ENCODE data around the gene GLI2. TPM values are rescaled to one million over a fixed set of nuclear protein-coding genes. Genes with fewer than 3 reads are reported as not detected.

GLI2 gene
- total RNA-seq, result 1 to 10 TPM in 5 of 6 donors, under 1 TPM in 1; 0.61 to 8.8 (median 3.3) TPM

- H3K27me3 ChIP-seq, result peaks cover 0 to 38% (median 22%) of the 10 kb centered on the region in 4 donors
- ATAC-seq (ENCODE audit: low FRiP score in 2 of 2) (peak; percentile 41 to 88), DNase-seq (peak; percentile 54 to 94)
- H3K9me3 ChIP-seq, result no peaks in the 10 kb centered on the region
- H3K4me1 ChIP-seq, result peaks cover 22 to 36% (median 30%) of the 10 kb centered on the region in 4 donors
- TF ChIP-seq POLR2A (IDR thresholded peaks at IDR 0.05) (no peak), EP300 (IDR thresholded peaks at IDR 0.05) (no peak), CTCF (IDR thresholded peaks at IDR 0.05) (peak in 5 of 6 experiments; percentile 19 to 56 (median 50)), POLR2AphosphoS5 (IDR thresholded peaks at IDR 0.05) (no peak)
- H3K27ac ChIP-seq, result peak within 1 kb of the TSS; percentile 53 to 82 (median 68)
- H3K36me3 ChIP-seq, result no peaks in the 10 kb centered on the region
- WGBS, 2 donors, result 0 to 1% methylated on average over 4 to 33 of the region's 59 CpGs
- peak within 1 kb of the TSS; percentile 32 to 52 (median 41) for H3K4me3 ChIP-seq
These were observed at the start of gene GLI2 for GRCh38 chr2:120735746-120736170. Gene GLI2 (plus strand): TSS chr2:120735868. CDS start chr2:120797321, 61,453 bp downstream.

GRCh38 chr2:120685974-120686297 lies 49.7 kb upstream of the GLI2 start:
- DNase-seq (peak in 1 of 2 donors; percentile 72), ATAC-seq (ENCODE audit: low FRiP score in 2 of 2) (no peak)
- H3K27me3 ChIP-seq, result no peaks in the 10 kb centered on the region
- H3K9me3 ChIP-seq, result no peaks in the 10 kb centered on the region
- no peak overlapping the region for H3K27ac ChIP-seq
- no peaks in the 10 kb centered on the region for H3K4me1 ChIP-seq
- TF ChIP-seq POLR2A (IDR thresholded peaks at IDR 0.05) (no peak), EP300 (IDR thresholded peaks at IDR 0.05) (no peak), POLR2AphosphoS5 (IDR thresholded peaks at IDR 0.05) (no peak), CTCF (IDR thresholded peaks at IDR 0.05) (no peak)
- H3K36me3 ChIP-seq, result no peaks in the 10 kb centered on the region
- H3K4me3 ChIP-seq, result no peak overlapping the region
- WGBS, 2 donors, result 88 to 89% methylated on average over 10 to 11 of the region's 12 CpGs

- WGBS, 2 donors, result 80 to 85% methylated on average over 16 of the region's 16 CpGs
- TF ChIP-seq CTCF (IDR thresholded peaks at IDR 0.05) (peak in 1 of 6 experiments; percentile 8), POLR2A (IDR thresholded peaks at IDR 0.05) (no peak)
- no peak overlapping the region for H3K27ac ChIP-seq
- DNase-seq, result no peak
- H3K9me3 ChIP-seq, result no peaks in the 10 kb centered on the region
- no peaks in the 10 kb centered on the region for H3K27me3 ChIP-seq
- no peaks in the 10 kb centered on the region for H3K4me1 ChIP-seq
- H3K4me3 ChIP-seq, result no peak overlapping the region
- H3K36me3 ChIP-seq, result no peaks in the 10 kb centered on the region
- ATAC-seq (ENCODE audit: low FRiP score in 2 of 2), result no peak
These were observed 49.0 kb upstream of the GLI2 start for GRCh38 chr2:120686511-120687168.

DNA sequence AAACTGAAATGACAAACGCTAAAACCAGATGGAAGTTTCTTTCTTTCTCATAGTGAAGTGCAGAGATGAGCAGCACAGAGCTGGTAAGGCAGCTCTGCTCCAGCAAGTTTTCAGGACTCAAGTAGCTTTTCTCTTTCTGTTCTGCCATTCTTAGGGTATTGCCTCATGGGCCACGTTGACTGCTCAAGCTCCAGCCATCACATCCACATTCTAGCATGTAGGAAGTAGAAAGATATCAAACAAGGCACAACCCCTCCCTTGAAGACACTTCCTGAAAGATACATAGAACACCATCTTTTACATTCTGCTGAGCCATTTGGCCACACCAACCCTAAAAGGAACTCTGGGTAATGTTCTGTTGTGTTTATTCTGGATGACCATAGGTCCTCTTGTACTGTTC lies 48.5 kb upstream of the GLI2 start:
- DNase-seq, result no peak
- Histone ChIP-seq H3K4me3 (no peak overlapping the region), H3K27ac (no peak overlapping the region), H3K27me3 (no peaks in the 10 kb centered on the region), H3K4me1 (no peaks in the 10 kb centered on the region), H3K9me3 (no peaks in the 10 kb centered on the region), H3K36me3 (no peaks in the 10 kb centered on the region)
- ATAC-seq (ENCODE audit: low FRiP score in 2 of 2), result no peak
- 61 to 87% methylated on average over 2 of the region's 2 CpGs for WGBS, 2 donors
- TF ChIP-seq CTCF (IDR thresholded peaks at IDR 0.05) (no peak), EP300 (IDR thresholded peaks at IDR 0.05) (no peak), POLR2AphosphoS5 (IDR thresholded peaks at IDR 0.05) (no peak), POLR2A (IDR thresholded peaks at IDR 0.05) (no peak)

DNA sequence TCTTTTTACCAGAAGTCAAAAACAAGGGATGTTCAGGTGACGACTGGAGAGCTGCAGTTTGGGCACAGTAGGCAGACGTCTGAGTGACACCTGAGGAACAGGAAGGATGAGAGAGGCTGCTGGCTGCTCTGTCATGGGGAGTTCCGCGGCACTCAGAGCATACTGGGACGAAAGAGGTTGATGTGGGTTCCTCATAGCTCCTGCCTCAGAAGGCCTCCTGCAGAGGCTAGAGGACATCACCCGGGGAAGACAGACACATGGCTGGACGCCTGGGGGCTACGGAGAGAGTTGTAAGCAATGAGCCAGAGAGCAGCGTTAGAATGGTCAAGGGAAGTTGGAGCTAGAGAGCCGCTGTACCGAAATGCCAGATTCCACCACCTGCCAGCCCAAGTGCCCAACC lies 45.1 kb upstream of the GLI2 start:
- Histone ChIP-seq H3K27me3 (peaks cover 0 to 6% (median 0%) of the 10 kb centered on the region in 4 donors), H3K36me3 (no peaks in the 10 kb centered on the region), H3K4me1 (peaks cover 0 to 2% (median 1%) of the 10 kb centered on the region in 4 donors), H3K9me3 (no peaks in the 10 kb centered on the region), H3K4me3 (no peak overlapping the region), H3K27ac (no peak overlapping the region)
- DNase-seq (no peak), ATAC-seq (ENCODE audit: low FRiP score in 2 of 2) (no peak)
- WGBS, 2 donors, result 71 to 74% methylated on average over 10 to 11 of the region's 11 CpGs
- TF ChIP-seq POLR2A (IDR thresholded peaks at IDR 0.05) (no peak), CTCF (IDR thresholded peaks at IDR 0.05) (no peak), EP300 (IDR thresholded peaks at IDR 0.05) (no peak), POLR2AphosphoS5 (IDR thresholded peaks at IDR 0.05) (no peak)

Measured in upper lobe of left lung (tissue), 6 donors.